HG02798 (cell line): ENCODE measurements around the gene ELP4.
"Not testable (repeated sequence)": the region's sequence is repeated elsewhere in the genome, so short reads cannot be mapped to it uniquely, and the experiment has no call there.

Experiments
- ATAC-seq: cut with Tn5 transposase; IDR thresholded peaks from one replicate; pipeline ENCODE4 v1.9.1; 2021; ENCODE audit warnings: mild to moderate bottlenecking; ENCODE audit not compliant: unreplicated experiment, poor library complexity

Gene ELP4

DNA sequence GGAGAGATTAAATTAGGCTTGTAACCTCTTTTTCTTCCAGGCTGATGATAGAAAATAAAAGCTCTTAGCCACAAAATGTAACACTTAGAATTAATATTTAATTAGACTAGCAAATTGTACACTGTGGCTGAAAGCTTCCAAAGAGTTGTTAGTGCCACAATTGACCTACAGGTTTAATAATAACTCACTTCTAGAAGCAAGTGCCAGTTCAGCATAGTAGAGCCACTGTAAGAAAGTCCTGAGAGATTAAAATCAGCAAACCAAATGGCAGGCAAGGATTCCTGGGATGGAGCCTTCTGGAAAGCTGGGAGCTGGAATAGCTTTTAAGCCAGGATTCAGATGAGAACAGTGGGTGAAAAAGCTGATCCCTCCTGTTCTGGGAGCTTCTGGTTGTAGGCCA, 131.0 kb downstream of the ELP4 start:
- no peak for ATAC-seq

DNA sequence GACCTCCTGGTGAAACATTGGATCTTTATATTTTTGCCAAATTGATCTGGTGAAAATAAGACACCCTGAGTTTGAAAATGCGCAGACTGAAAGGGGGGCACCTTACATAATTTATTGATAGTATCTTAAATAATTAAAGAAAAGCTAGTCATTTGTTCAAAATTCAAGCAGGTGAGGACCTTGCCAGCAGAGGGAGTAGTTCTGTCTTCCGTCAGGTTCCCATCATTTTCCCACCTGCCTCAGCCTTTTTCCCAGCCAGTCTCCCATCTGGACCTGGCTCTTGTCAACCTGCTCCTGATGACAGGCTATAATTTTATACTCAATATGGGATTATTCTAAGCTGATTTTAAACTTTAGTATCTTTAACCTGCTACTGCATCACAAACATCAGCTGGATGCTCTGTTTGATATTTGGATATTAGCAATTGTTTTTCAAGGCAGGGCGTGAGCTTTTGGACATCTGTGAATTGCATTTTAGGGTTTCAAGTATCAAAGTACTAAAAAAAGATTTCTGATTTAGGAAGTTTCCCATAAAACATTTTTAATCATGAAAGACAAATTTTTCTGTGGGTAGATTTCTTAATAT, 132.0 kb downstream of the ELP4 start:
- ATAC-seq = no peak

- no peak for ATAC-seq
These were observed 134.3 kb downstream of the ELP4 start for GRCh38 chr11:31643857-31644256.

DNA sequence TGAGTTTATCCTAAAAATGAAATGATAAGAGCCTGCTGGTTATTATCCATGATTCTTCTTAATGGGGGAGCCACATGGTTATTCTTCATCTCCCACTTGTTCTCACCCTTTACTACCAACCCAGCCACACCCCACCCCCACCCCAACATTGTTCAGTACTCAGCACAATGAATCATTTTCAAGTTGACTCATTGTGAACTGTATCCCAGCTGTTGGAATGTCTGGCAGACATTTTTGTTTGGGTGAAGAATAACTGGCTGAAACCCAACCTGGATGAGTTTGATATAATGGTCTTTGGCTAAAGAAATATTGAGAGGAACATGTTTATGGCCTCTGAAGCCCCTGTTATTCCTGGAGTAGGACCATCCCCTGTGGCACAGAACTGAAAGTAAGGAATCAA, 136.2 kb downstream of the ELP4 start:
- no peak for ATAC-seq

DNA sequence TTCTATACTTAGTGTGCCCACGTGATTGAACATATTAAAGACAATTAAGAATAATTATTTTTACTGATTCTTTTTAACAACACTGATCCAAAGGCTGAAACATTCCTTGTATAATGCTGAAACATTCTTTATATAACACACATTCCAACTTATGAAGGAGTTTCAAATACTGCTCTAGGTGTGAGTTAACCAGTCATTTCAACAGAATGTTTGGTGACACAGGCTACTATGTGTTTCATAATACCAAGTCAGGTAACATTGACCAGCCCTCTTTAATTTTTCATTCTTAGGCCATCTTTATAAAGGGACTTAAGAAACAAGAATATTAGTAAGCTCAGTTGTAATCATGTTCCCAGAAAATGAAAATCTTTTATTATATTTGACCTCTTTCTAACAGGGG, 136.6 kb downstream of the ELP4 start:
- ATAC-seq = no peak

DNA sequence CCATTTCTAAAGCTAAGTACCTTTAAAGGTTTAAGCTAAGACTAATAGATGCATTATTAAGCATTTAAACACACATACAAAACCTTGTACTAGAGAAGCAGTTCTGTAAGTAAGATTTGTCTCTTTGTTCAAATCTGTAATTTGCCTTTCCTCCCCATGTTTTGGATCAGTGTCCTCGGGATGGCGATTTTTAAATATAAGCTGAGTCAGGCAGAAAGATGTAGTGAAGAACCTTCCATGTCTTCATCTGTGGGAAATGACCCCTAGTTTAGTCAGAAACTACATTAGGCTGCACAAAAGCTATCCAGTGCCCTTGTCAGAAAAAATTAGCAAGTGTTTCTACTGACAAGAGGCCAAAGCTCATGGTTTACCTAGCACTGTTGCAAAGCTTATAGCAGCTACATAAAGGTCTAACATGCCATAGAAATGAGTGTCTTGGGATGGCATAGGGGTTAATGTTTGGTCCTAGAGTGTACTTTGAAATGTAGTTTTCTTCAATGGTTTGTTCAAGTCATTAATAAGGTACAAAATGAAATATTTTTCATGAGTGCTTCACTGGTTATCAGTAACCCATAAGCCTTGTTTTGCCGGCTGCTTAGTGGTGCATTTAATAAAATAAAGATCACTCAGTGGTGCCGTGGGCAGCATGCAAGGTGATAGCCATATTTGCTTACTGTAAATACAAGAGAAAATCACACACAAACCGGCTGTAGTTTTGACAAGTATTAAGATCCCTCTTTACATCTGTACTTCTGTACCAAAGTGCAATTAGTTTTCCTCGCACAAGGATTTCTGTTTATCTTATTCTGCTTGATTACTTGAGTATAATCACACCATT, 139.8 kb downstream of the ELP4 start:
- no peak for ATAC-seq

- peak; percentile 37 for ATAC-seq
These were observed 141.6 kb downstream of the ELP4 start for GRCh38 chr11:31651208-31651607.

- ATAC-seq = peak; percentile 55
These were observed 142.3 kb downstream of the ELP4 start for GRCh38 chr11:31651822-31652221.

- ATAC-seq = peak; percentile 54
These were observed 143.0 kb downstream of the ELP4 start for GRCh38 chr11:31652528-31652927.

GRCh38 chr11:31655483-31655882, 145.9 kb downstream of the ELP4 start:
- ATAC-seq = no peak

- ATAC-seq = no peak
These were observed 146.5 kb downstream of the ELP4 start for GRCh38 chr11:31656051-31656450.

DNA sequence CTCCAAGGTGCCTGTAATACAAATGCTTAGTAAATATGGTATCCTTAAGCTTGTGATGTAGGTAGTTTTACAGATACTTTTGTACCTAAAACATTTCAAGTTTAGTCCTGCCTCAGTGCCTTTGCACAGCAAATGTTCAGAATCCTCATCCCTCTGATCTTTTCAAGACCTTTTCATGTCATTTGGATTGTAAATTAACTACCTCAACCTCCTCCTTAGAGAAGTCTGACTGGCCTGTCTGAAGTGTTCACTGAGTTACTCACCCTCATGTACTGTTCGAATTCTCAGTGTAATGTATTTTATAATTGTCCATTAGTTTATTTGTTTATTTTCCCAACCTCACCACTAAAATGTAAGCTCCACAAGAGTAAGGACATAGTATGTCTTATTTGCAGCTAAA, 147.5 kb downstream of the ELP4 start:
- ATAC-seq = no peak

DNA sequence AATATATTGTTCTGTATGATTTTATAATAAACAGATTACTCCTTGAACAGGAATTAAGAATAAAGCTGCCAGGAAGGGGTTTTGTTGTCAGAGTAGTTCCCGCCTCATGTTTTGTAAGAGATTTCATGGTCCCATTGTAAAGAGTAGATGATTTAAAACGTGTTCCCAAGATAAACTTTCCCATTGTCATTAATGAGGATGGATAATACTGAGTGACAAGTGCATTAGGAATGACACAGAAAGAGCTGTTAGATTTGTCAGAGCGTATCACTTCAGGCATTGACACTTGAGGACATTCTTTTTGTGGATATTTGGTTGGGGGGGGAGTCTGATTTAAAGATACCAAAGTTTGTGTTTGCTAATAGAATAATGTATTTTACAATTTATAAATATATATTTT, 154.6 kb downstream of the ELP4 start:
- no peak for ATAC-seq

DNA sequence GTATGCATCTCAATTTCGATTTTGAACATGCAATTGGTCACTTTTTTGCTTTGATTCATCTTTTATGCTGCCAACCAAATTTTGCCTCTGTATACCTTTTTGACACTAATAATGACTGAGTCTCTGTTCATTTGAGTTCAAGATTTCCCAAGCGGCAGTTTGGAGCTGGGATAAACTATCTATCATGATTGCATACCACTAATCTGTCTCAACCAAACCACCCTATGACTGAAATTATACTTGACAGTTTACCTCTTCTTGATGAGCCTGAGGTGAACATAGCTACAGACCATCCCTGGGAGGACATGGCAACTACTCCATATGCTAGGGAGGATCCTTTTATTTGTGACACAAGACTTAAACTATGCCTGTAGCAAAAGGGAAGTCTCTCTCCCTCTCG, 155.4 kb downstream of the ELP4 start:
- no peak for ATAC-seq

DNA sequence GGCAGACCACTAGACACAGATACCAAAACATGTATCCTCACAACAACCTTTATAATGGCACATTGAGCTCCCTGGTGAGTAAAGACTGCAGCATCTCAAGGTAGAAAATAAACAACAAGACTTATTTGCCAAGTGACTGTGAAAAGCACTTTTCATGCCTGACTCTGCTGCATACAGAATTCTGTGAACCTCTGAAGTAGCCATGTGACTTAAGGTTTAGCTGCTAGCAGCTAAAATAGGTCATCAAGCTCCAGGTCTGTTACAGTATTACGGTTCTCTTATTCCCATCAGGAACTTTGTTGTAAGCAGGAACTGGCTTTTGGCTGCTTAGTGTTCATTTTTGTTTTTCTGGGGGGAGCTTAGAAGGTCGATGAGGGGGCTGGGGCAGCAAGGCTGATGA, 162.1 kb downstream of the ELP4 start:
- ATAC-seq = no peak

DNA sequence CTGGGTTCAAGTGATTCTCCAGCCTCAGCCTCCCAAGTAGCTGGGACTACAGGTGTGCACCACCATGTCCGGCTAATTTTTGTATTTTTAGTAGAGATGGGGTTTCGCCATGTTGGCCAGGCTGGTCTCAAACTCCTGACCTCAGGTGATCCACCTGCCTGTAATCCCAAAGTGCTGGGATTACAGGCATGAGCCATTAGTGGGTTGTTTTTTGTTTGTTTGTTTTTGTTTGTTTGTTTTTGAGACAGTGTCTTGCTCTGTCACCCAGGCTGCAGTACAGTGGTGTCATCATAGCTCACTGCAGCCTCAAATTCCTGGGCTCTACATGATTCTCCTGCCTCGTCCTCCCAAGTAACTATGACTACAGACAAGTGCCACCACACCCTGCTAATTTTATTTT, 163.5 kb downstream of the ELP4 start:
- ATAC-seq = not testable (repeated sequence)

- ATAC-seq = no peak
These were observed 166.9 kb downstream of the ELP4 start for GRCh38 chr11:31676280-31676982.

DNA sequence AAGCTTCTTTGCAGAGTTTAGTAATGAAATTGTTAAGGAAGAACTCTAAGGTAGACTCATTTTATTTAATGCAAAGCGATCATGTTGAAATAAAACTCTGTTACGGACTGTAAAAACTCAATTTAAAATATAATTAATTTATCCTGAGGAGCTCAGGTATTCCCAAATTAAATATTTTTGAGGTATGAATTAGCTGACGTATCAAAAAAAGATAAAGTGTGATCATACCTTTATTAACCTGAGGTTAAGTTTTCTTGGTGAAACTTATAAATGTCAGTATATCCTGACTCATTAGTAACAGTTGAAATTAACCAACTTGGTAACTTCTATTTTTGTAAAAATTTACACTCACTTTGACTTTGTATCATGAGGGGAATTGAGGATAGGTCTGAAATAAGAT, 171.2 kb downstream of the ELP4 start:
- no peak for ATAC-seq

- ATAC-seq = no peak
These were observed 177.7 kb downstream of the ELP4 start for GRCh38 chr11:31687256-31687655.

DNA sequence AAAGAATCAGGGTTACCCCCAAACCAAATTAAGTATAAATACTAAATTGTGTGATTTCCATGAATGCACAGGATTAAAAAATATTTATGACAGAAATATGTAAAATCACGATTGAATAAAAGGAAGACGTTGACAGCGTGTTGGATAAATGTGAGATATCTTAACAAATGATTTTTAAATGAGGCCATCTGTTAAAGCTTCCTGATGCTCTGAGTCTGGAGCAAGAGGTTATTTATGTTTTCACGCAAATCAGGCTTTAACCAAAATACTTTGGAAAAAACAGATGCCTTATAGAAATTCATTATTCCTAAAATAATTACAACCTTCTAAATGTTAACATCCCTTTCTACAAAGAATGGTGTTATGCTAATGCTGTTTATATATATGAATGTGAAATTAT, 178.3 kb downstream of the ELP4 start:
- no peak for ATAC-seq

GRCh38 chr11:31689559-31689958, 180.0 kb downstream of the ELP4 start:
- ATAC-seq = no peak
